Measurements from ENCODE around the gene PCGF6. TPM values are rescaled to one million over a fixed set of nuclear protein-coding genes. Genes with fewer than 3 reads are reported as not detected.

Gene PCGF6
- total RNA-seq, 4 donors from 2014 or later: 11.9 to 17.7 (median 13.1) TPM

DNA sequence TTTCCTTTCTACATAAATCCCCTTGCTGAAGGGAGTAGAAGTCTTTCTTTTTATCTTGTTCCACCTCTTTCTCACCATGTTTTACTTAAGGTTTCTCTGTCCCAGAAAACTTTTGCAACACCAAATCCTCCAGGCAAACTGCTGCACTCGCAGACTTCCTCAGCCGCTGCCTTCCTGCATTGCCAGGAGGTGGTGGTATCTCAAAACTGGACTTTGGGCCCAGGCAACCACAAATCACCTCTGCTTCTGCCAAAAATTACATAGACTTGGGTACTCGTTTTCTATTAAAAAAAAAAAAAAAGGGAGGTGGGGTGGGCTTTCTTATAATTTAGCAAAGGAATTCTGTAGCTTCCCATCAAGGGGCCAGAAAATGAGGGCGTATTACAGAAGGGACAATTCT, 59.4 kb downstream of the PCGF6 start:
- no peak for TF ChIP-seq EP300 (IDR thresholded peaks at IDR 0.05)
- no peak for TF ChIP-seq POLR2AphosphoS5 (IDR thresholded peaks at IDR 0.05)
- TF ChIP-seq POLR2A (IDR thresholded peaks at IDR 0.05; ENCODE audit: low read depth): no peak
- TF ChIP-seq, protein P1, sequence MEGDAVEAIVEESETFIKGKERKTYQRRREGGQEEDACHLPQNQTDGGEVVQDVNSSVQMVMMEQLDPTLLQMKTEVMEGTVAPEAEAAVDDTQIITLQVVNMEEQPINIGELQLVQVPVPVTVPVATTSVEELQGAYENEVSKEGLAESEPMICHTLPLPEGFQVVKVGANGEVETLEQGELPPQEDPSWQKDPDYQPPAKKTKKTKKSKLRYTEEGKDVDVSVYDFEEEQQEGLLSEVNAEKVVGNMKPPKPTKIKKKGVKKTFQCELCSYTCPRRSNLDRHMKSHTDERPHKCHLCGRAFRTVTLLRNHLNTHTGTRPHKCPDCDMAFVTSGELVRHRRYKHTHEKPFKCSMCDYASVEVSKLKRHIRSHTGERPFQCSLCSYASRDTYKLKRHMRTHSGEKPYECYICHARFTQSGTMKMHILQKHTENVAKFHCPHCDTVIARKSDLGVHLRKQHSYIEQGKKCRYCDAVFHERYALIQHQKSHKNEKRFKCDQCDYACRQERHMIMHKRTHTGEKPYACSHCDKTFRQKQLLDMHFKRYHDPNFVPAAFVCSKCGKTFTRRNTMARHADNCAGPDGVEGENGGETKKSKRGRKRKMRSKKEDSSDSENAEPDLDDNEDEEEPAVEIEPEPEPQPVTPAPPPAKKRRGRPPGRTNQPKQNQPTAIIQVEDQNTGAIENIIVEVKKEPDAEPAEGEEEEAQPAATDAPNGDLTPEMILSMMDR (IDR thresholded peaks at IDR 0.05): no peak
- Histone ChIP-seq H3K36me3 (no peaks in the 10 kb centered on the region), H3K27ac (replicated peaks in 1 of 4) (no peak overlapping the region), H3K4me3 (no peak overlapping the region), H3K9me3 (no peaks in the 10 kb centered on the region), H3K27me3 (peaks cover 0 to 19% (median 0%) of the 10 kb centered on the region in 4 donors), H3K4me1 (no peaks in the 10 kb centered on the region)
- DNase-seq (ENCODE audit: extremely low spot score): no peak
- intact Hi-C loops (cut with DNase I): no loop called here
- 84% methylated on average over 4 of the region's 4 CpGs for WGBS

DNA sequence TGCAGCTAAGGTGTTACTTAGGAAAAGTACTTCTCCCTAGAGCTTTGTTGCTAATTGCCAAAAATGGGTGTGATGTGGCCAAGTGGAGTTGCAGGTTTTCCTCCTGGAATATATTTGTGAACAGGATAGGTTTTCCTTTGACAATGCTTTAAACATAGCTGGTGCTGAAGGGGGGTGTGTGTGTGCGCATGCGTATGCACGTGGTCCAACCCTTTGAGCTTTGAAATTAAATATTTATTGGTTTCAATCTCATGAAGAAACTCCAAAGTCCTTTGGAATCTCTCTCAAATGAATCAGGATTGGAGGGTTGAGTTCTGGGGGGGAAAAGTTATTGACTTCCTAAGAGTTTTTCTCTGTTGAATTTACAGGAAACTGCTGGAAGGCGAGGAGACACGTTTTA, 62.9 kb downstream of the PCGF6 start:
- 83% methylated on average over 5 of the region's 5 CpGs for WGBS
- TF ChIP-seq POLR2A (IDR thresholded peaks at IDR 0.05; ENCODE audit: low read depth) (no peak), POLR2AphosphoS5 (IDR thresholded peaks at IDR 0.05) (no peak), EP300 (IDR thresholded peaks at IDR 0.05) (no peak)
- TF ChIP-seq, protein P1 (IDR thresholded peaks at IDR 0.05): no peak
- H3K27me3 ChIP-seq: peaks cover 0 to 42% (median 0%) of the 10 kb centered on the region in 4 donors
- H3K27ac ChIP-seq (replicated peaks in 1 of 4): no peak overlapping the region
- H3K9me3 ChIP-seq: no peaks in the 10 kb centered on the region
- no peaks in the 10 kb centered on the region for H3K36me3 ChIP-seq
- no peak for DNase-seq (ENCODE audit: extremely low spot score)
- intact Hi-C loops (cut with DNase I): no loop called here
- H3K4me1 ChIP-seq: no peaks in the 10 kb centered on the region
- no peak overlapping the region for H3K4me3 ChIP-seq

DNA sequence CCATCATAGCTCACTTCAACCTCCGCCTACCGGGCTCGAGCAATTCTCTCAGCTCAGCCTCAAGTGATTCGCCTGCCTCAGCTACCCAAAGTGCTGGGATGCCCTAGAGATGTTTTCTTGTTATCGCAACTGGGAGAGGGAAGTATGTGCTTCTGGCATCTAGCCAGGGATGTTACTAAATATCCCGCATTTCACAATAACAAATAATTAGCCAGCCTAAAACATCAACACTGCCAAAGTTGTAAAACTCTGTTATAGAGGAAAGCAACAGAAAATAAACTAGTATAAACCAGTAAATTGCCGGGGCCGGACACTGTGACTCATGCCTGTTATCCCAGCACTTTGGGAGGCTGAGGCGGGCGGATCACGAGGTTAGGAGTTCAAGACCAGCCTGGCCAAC, 66.8 kb downstream of the PCGF6 start:
- intact Hi-C loops (cut with DNase I): no loop called here
- no peak for DNase-seq (ENCODE audit: extremely low spot score)
- WGBS: 80% methylated on average over 11 of the region's 11 CpGs
- H3K36me3 ChIP-seq: no peaks in the 10 kb centered on the region
- no peaks in the 10 kb centered on the region for H3K9me3 ChIP-seq
- no peaks in the 10 kb centered on the region for H3K4me1 ChIP-seq
- no peak overlapping the region for H3K27ac ChIP-seq (replicated peaks in 1 of 4)
- no peak overlapping the region for H3K4me3 ChIP-seq
- TF ChIP-seq POLR2AphosphoS5 (IDR thresholded peaks at IDR 0.05) (no peak), POLR2A (IDR thresholded peaks at IDR 0.05; ENCODE audit: low read depth) (no peak), EP300 (IDR thresholded peaks at IDR 0.05) (no peak)
- TF ChIP-seq, protein P1 (IDR thresholded peaks at IDR 0.05): no peak
- H3K27me3 ChIP-seq: peaks cover 0 to 76% (median 13%) of the 10 kb centered on the region in 4 donors

DNA sequence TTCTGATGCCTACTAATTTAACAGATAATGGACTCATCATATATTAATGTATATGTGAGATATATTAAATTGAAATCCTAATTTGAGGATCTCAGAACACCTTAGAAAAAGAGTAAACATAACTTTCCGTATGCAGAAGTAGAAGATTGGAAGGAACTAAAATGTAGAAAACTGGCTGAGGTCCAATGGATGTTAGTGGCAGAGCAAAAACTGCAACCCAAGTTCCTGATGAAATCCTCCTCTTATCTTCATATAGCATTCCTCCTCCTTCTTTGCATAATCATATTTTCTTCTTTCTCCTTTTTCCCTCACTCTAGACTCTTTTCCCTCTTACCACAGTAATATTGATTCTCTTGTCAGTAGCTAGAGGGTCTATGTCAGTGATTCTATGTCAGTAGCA, 68.0 kb downstream of the PCGF6 start:
- H3K4me3 ChIP-seq: no peak overlapping the region
- intact Hi-C loops (cut with DNase I): no loop called here
- 32% methylated on average over 1 of the region's 1 CpG for WGBS
- no peak overlapping the region for H3K27ac ChIP-seq (replicated peaks in 1 of 4)
- TF ChIP-seq POLR2AphosphoS5 (IDR thresholded peaks at IDR 0.05) (no peak), POLR2A (IDR thresholded peaks at IDR 0.05; ENCODE audit: low read depth) (no peak), EP300 (IDR thresholded peaks at IDR 0.05) (no peak)
- TF ChIP-seq, protein P1 (IDR thresholded peaks at IDR 0.05): no peak
- DNase-seq (ENCODE audit: extremely low spot score): no peak
- no peaks in the 10 kb centered on the region for H3K36me3 ChIP-seq
- peaks cover under 1 to 81% (median 23%) of the 10 kb centered on the region in 4 donors for H3K27me3 ChIP-seq
- peaks cover 0 to 2% (median 1%) of the 10 kb centered on the region in 4 donors for H3K4me1 ChIP-seq
- no peaks in the 10 kb centered on the region for H3K9me3 ChIP-seq

DNA sequence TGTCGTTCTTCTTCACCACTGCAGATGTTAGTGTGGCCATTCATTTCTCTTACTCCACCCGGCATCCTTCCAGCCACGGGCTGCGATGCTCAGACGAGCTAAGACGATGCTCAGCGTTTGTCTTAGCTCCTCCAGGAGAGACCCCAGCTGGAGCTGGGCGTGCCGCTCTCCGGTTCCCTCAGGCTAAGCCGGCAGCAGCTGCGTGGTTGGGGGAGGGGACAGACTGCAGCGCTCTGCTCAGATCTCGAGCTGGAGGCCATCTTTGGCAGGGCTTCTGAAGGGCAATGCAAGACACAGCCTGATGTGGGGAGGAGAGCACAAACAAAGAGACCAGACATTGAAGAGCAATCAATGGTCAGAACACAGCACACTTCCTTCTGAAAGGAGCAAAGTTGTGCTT, 69.2 kb downstream of the PCGF6 start:
- no peak overlapping the region for H3K4me3 ChIP-seq
- peaks cover 7 to 14% (median 12%) of the 10 kb centered on the region in 4 donors for H3K4me1 ChIP-seq
- H3K27me3 ChIP-seq: peaks cover 11 to 81% (median 34%) of the 10 kb centered on the region in 4 donors
- 11% methylated on average over 14 of the region's 14 CpGs for WGBS
- DNase-seq (ENCODE audit: extremely low spot score): no peak
- H3K36me3 ChIP-seq: no peaks in the 10 kb centered on the region
- no peaks in the 10 kb centered on the region for H3K9me3 ChIP-seq
- intact Hi-C loops (cut with DNase I): no loop called here
- TF ChIP-seq, protein P1 (IDR thresholded peaks at IDR 0.05): no peak
- TF ChIP-seq POLR2A (IDR thresholded peaks at IDR 0.05; ENCODE audit: low read depth) (no peak), POLR2AphosphoS5 (IDR thresholded peaks at IDR 0.05) (no peak), EP300 (IDR thresholded peaks at IDR 0.05) (no peak)
- no peak overlapping the region for H3K27ac ChIP-seq (replicated peaks in 1 of 4)
